Neural progenitor cell (in vitro differentiated cells): ENCODE results near the gene RHCG. TPM values are rescaled to one million over a fixed set of nuclear protein-coding genes. Genes with fewer than 3 reads are reported as not detected.

ENCODE experiments used
- DNase-seq: peaks from one replicate; pipeline ENCODE4 v3.0.0-alpha.2; 2016; ENCODE audit warnings: low spot score
- H2AFZ ChIP-seq: fragments of 200-600 bp; sonication (generic); replicated peaks from 2 replicates; pipeline ENCODE4 v1.6.1; 2016; ENCODE audit warnings: antibody characterized with exemption
- H3F3A ChIP-seq: fragments of 200-600 bp; sonication (generic); 2 replicates; pipeline ENCODE4 v1.6.1; 2016; ENCODE audit warnings: antibody characterized with exemption, low read depth
- H3K27ac ChIP-seq: fragments of 200-600 bp; sonication (generic); 2 replicates; pipeline ENCODE4 v1.5.1; 2016; ENCODE audit warnings: mild to moderate bottlenecking
- H3K27me3 ChIP-seq: fragments of 200-600 bp; sonication (generic); 2 replicates; pipeline ENCODE4 v1.6.1; 2016; ENCODE audit warnings: mild to moderate bottlenecking, moderate library complexity
- H3K36me3 ChIP-seq: fragments of 200-600 bp; sonication (generic); 2 replicates; pipeline ENCODE4 v1.5.1; 2016
- H3K4me1 ChIP-seq: fragments of 200-600 bp; sonication (generic); 2 replicates; pipeline ENCODE4 v1.6.1; 2016; ENCODE audit warnings: mixed run types
- H3K4me2 ChIP-seq: fragments of 200-600 bp; sonication (generic); 2 replicates; pipeline ENCODE4 v1.6.1; 2016
- H3K4me3 ChIP-seq: fragments of 200-600 bp; sonication (generic); 2 replicates; pipeline ENCODE4 v1.5.1; 2016
- H3K79me2 ChIP-seq: fragments of 200-600 bp; sonication (generic); 2 replicates; pipeline ENCODE4 v1.6.1; 2016; ENCODE audit warnings: low read depth
- H3K9ac ChIP-seq: fragments of 200-600 bp; sonication (generic); 2 replicates; pipeline ENCODE4 v1.6.1; 2016
- H3K9me3 ChIP-seq: fragments of 200-600 bp; sonication (generic); 2 replicates; pipeline ENCODE4 v1.5.1; 2016; ENCODE audit warnings: low read depth
- H4K20me1 ChIP-seq: fragments of 200-600 bp; sonication (generic); 2 replicates; pipeline ENCODE4 v1.6.1; 2016; ENCODE audit warnings: low read depth
- H3K27ac Mint-ChIP-seq: 3 replicates; pipeline ENCODE4 v1.8.0; 2021; ENCODE audit warnings: mixed read lengths
- H3K27me3 Mint-ChIP-seq: 2 replicates; pipeline ENCODE4 v1.8.0; 2022; ENCODE audit warnings: low read depth, mild to moderate bottlenecking, inconsistent platforms, moderate library complexity, mixed read lengths; ENCODE audit not compliant: insufficient read depth
- H3K36me3 Mint-ChIP-seq: 3 replicates; pipeline ENCODE4 v1.8.0; 2021; ENCODE audit warnings: mixed read lengths
- H3K4me1 Mint-ChIP-seq: 3 replicates; pipeline ENCODE4 v1.8.0; 2021; ENCODE audit warnings: mixed read lengths
- H3K4me3 Mint-ChIP-seq: 3 replicates; pipeline ENCODE4 v1.8.0; 2021; ENCODE audit warnings: mild to moderate bottlenecking, moderate library complexity, mixed read lengths
- H3K9me3 Mint-ChIP-seq: 3 replicates; pipeline ENCODE4 v1.8.0; 2020; ENCODE audit warnings: mixed read lengths
- EZH2 ChIP-seq: fragments of 200-600 bp; sonication (generic); IDR thresholded peaks from 2 replicates; pipeline ENCODE4 v1.6.1; 2017; ENCODE audit warnings: antibody characterized with exemption, mild to moderate bottlenecking, moderate library complexity
- EZH2phosphoT487 ChIP-seq: fragments of 200-600 bp; sonication (generic); IDR thresholded peaks from 2 replicates; pipeline ENCODE4 v1.6.1; 2017; ENCODE audit warnings: antibody characterized with exemption
- total RNA-seq: library from RNA; depleted of rRNA; stranded (reverse); fragments of >200 nt; gene quantifications from 2 replicates; pipeline ENCODE4 v1.2.3, GENCODE V29; 2015; ENCODE audit warnings: low replicate concordance
- TF ChIP-seq, protein P1 (sequence below): fragments of 200-600 bp; sonication (generic); IDR thresholded peaks from 2 replicates; pipeline ENCODE4 v1.5.1; 2017; ENCODE audit warnings: antibody characterized with exemption, mild to moderate bottlenecking

RHCG gene
- total RNA-seq, 1 donor from 2014 or later = not detected

DNA sequence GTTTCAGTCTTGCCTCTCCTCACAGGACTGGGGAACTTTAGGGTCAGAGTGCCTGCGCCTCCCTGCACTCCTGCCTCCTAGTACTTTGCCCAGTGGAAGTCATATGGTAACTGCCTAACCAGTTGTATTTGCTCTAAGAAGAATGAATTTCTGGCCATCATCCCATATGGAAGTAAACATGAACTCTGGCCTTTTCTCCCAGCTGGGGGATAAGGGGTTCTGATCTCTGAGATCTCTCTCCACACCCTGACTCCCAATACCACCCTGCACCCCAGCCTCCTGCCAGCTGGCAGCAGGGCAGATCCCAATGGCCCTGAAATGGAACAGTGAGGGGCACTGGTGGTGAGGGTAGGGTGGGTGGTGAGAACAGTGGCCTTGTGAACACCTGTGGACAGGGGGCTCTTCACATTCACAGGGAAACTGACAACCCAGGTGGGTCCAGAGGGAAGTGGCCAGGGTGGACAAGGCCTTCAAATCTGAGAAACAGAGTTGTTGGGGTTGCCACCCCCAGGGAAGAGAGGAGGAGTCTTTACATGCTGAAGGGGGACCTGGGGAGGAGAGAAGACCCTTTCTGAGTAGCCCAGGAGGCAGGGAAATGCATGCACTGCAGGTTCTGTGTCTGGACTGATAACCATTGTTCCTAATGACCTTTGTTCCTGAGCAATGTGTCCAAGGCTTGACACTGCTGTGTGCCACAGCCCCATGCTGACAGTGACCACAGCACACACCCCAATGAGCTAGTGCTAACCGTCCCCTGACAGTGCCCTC is 36.9 kb downstream of the RHCG start:
- Mint-ChIP-seq H3K4me1 (peaks cover 38% of the 10 kb centered on the region), H3K36me3 (no peaks in the 10 kb centered on the region), H3K27ac (no peak overlapping the region), H3K9me3 (no peaks in the 10 kb centered on the region), H3K4me3 (no peak overlapping the region), H3K27me3 (peaks cover 10% of the 10 kb centered on the region)
- peak; percentile 47 for DNase-seq
- Histone ChIP-seq H3K9ac (no peak overlapping the region), H3K36me3 (no peaks in the 10 kb centered on the region), H3K79me2 (no peaks in the 10 kb centered on the region), H3K27me3 (peaks cover 65% of the 10 kb centered on the region), H3K4me1 (peaks cover 35% of the 10 kb centered on the region), H3K9me3 (no peaks in the 10 kb centered on the region), H2AFZ (no peak overlapping the region), H4K20me1 (peaks cover 12% of the 10 kb centered on the region), H3K27ac (no peak overlapping the region), H3K4me3 (no peak overlapping the region), H3K4me2 (peak overlapping the region; percentile 78), H3F3A (peaks cover 29% of the 10 kb centered on the region)
- TF ChIP-seq, protein P1, sequence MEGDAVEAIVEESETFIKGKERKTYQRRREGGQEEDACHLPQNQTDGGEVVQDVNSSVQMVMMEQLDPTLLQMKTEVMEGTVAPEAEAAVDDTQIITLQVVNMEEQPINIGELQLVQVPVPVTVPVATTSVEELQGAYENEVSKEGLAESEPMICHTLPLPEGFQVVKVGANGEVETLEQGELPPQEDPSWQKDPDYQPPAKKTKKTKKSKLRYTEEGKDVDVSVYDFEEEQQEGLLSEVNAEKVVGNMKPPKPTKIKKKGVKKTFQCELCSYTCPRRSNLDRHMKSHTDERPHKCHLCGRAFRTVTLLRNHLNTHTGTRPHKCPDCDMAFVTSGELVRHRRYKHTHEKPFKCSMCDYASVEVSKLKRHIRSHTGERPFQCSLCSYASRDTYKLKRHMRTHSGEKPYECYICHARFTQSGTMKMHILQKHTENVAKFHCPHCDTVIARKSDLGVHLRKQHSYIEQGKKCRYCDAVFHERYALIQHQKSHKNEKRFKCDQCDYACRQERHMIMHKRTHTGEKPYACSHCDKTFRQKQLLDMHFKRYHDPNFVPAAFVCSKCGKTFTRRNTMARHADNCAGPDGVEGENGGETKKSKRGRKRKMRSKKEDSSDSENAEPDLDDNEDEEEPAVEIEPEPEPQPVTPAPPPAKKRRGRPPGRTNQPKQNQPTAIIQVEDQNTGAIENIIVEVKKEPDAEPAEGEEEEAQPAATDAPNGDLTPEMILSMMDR = no peak
- no peak for TF ChIP-seq EZH2
- TF ChIP-seq EZH2phosphoT487 = no peak

DNA sequence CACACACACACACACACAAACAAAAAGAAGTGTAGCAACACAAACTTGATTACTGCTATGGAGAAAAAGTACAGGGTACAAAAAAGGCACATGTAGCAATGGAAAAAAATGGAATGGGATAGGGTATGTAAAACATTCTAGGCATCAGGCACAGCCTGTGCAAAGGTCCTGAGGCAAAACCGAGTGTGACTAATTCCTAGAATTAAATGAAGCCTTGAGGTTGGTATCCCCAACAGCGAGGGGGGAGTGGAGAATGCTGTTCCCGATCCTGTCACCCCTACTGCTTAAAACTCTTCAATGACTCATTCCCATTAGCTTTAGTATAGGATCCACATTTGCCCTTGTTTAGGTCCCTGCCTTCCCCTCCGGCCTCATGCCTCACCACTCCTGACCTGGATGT is 37.9 kb downstream of the RHCG start:
- Histone ChIP-seq H3K27me3 (peaks cover 66% of the 10 kb centered on the region), H3K79me2 (no peaks in the 10 kb centered on the region), H3K27ac (no peak overlapping the region), H3K4me2 (no peak overlapping the region), H4K20me1 (peaks cover 12% of the 10 kb centered on the region), H3K9me3 (no peaks in the 10 kb centered on the region), H3F3A (peaks cover 29% of the 10 kb centered on the region), H3K9ac (no peak overlapping the region), H3K4me1 (peaks cover 35% of the 10 kb centered on the region), H2AFZ (no peak overlapping the region), H3K4me3 (no peak overlapping the region), H3K36me3 (no peaks in the 10 kb centered on the region)
- H3K36me3 Mint-ChIP-seq = no peaks in the 10 kb centered on the region
- peaks cover 10% of the 10 kb centered on the region for H3K27me3 Mint-ChIP-seq
- no peaks in the 10 kb centered on the region for H3K9me3 Mint-ChIP-seq
- TF ChIP-seq, protein P1 = no peak
- TF ChIP-seq EZH2phosphoT487 (no peak), EZH2 (no peak)
- no peak overlapping the region for H3K4me3 Mint-ChIP-seq
- peaks cover 38% of the 10 kb centered on the region for H3K4me1 Mint-ChIP-seq
- DNase-seq = no peak
- H3K27ac Mint-ChIP-seq = no peak overlapping the region

DNA sequence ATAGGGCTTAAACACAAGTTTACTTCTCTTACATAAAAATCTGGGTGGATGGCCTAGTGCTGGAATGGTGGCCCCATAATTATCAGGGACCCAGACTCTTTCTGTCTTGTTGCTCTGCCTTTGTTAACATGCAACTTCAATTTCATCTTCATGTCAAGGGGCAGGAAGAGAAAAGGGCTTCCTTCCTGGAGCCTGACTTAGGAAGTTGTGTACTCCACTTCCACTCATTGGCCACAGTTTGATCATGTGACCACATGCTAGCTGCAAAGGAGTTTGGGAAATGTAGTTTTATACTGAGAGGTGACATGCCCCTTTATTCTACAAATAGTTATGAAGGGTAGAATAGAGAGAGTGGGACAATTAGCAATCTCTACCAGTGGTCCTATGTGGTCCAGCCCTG is 39.3 kb downstream of the RHCG start:
- Histone ChIP-seq H3K27me3 (peaks cover 75% of the 10 kb centered on the region), H3F3A (peaks cover 22% of the 10 kb centered on the region), H3K4me3 (no peak overlapping the region), H3K4me2 (no peak overlapping the region), H3K9me3 (no peaks in the 10 kb centered on the region), H2AFZ (peak overlapping the region; percentile 51), H3K9ac (no peak overlapping the region), H3K27ac (no peak overlapping the region), H3K79me2 (no peaks in the 10 kb centered on the region), H3K4me1 (peaks cover 27% of the 10 kb centered on the region), H3K36me3 (no peaks in the 10 kb centered on the region), H4K20me1 (peaks cover 11% of the 10 kb centered on the region)
- TF ChIP-seq, protein P1 = no peak
- TF ChIP-seq EZH2phosphoT487 (no peak), EZH2 (no peak)
- peak; percentile 52 for DNase-seq
- no peak overlapping the region for H3K27ac Mint-ChIP-seq
- H3K4me3 Mint-ChIP-seq = no peak overlapping the region
- H3K36me3 Mint-ChIP-seq = no peaks in the 10 kb centered on the region
- no peaks in the 10 kb centered on the region for H3K9me3 Mint-ChIP-seq
- peaks cover 28% of the 10 kb centered on the region for H3K4me1 Mint-ChIP-seq
- peaks cover 10% of the 10 kb centered on the region for H3K27me3 Mint-ChIP-seq
